Activated B cell treated with CpG ODN at 0.5 μM for 24 hours (primary cell): ENCODE results near the gene LRIG1. TPM values are rescaled to one million over a fixed set of nuclear protein-coding genes. Genes with fewer than 3 reads are reported as not detected.

Source experiments
- ATAC-seq: fragments of 200-7000 bp; cut with Tn5 transposase; one replicate; pipeline ENCODE4 v1.10.0; 2021; ENCODE audit warnings: low read depth, mild to moderate bottlenecking, moderate library complexity
- CTCF ChIA-PET: fragments of 350-600 bp; sonication (Branson Sonifier 250); formaldehyde crosslinking; loops from one replicate; lab custom pipeline; 2021; ENCODE audit warnings: antibody characterized with exemption; lab: Charles Lee
- POLR2A ChIA-PET: fragments of 350-600 bp; sonication (Branson Sonifier 250); formaldehyde crosslinking; loops from one replicate; lab custom pipeline; 2021; ENCODE audit warnings: antibody characterized with exemption; lab: Charles Lee
- DNase-seq: peaks from one replicate; pipeline ENCODE4 v3.0.0; 2022
- H3K27ac Mint-ChIP-seq: one replicate; pipeline ENCODE4 v1.8.0; 2020; ENCODE audit warnings: mixed read lengths
- H3K27me3 Mint-ChIP-seq: one replicate; pipeline ENCODE4 v1.8.0; 2021; ENCODE audit warnings: mixed read lengths
- H3K36me3 Mint-ChIP-seq: one replicate; pipeline ENCODE4 v1.8.0; 2021; ENCODE audit warnings: low read depth, mixed read lengths
- H3K4me1 Mint-ChIP-seq: one replicate; pipeline ENCODE4 v1.8.0; 2021; ENCODE audit warnings: mixed read lengths
- H3K4me3 Mint-ChIP-seq: one replicate; pipeline ENCODE4 v1.8.0; 2020; ENCODE audit warnings: mild to moderate bottlenecking, mixed read lengths
- H3K9me3 Mint-ChIP-seq: one replicate; pipeline ENCODE4 v1.8.0; 2020; ENCODE audit warnings: mixed read lengths
- intact Hi-C: fragments of 100-400 bp; cut with micrococcal nuclease; formaldehyde crosslinking; loops from one replicate; pipeline ENCODE4 v1.15.1; 2024
- total RNA-seq: library from RNA; stranded (reverse); gene quantifications from 2 replicates; pipeline ENCODE4 v1.2.3, GENCODE V29; 2022
- TF ChIP-seq, protein P1 (sequence below): fragments of 200-600 bp; IDR thresholded peaks from one replicate; pipeline ENCODE4 v1.8.0; 2022; ENCODE audit warnings: antibody characterized with exemption, mild to moderate bottlenecking

Gene LRIG1
- total RNA-seq, 1 donor from 2014 or later = 9.7 TPM

DNA sequence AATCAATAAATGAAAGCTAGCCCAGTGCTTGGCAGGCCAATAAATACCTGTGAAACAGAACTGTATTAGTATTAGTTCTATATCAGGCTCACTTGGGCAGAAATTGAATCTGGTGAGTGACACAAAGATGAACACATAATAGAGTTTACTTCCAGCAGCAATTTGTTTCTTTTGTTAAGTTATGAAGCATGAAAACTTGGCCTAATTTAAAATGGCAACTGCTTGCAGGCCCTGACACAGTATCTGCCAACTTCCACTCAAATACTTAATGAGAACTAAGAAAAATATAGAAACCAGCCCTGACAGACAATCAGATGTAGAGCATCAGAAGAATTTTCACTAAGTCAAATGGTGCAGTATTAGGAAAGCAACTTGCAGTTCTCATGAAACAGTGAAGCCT is 37.6 kb upstream of the LRIG1 start:
- peaks cover 5% of the 10 kb centered on the region for H3K9me3 Mint-ChIP-seq
- ChIA-PET CTCF (no interaction called here), POLR2A (no interaction called here)
- H3K4me1 Mint-ChIP-seq = peaks cover 4% of the 10 kb centered on the region
- H3K4me3 Mint-ChIP-seq = no peak overlapping the region
- H3K36me3 Mint-ChIP-seq = no peaks in the 10 kb centered on the region
- DNase-seq (no peak), ATAC-seq (no peak)
- H3K27me3 Mint-ChIP-seq = peaks cover 8% of the 10 kb centered on the region
- intact Hi-C loops = no loop called here
- TF ChIP-seq, protein P1, sequence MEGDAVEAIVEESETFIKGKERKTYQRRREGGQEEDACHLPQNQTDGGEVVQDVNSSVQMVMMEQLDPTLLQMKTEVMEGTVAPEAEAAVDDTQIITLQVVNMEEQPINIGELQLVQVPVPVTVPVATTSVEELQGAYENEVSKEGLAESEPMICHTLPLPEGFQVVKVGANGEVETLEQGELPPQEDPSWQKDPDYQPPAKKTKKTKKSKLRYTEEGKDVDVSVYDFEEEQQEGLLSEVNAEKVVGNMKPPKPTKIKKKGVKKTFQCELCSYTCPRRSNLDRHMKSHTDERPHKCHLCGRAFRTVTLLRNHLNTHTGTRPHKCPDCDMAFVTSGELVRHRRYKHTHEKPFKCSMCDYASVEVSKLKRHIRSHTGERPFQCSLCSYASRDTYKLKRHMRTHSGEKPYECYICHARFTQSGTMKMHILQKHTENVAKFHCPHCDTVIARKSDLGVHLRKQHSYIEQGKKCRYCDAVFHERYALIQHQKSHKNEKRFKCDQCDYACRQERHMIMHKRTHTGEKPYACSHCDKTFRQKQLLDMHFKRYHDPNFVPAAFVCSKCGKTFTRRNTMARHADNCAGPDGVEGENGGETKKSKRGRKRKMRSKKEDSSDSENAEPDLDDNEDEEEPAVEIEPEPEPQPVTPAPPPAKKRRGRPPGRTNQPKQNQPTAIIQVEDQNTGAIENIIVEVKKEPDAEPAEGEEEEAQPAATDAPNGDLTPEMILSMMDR = no peak
- H3K27ac Mint-ChIP-seq = no peak overlapping the region

DNA sequence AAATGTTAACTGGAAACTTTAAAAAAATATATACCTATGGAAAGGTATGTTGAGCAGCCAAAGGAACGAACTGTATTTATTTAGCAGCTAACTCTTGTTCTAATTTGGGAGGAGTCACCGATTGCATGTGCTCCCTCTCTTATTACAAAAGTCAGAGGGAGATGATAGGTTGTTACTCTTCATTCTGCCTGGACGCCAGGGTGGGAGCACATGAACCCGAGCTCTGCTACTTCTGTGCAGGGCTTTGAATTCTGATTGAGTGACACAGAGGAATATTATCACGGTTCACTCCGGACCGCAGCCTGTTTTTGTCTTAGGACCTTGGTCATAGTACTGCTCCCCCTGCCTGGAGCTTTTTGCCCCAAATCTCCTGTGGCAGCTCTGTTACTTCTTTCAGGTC is 36.9 kb upstream of the LRIG1 start:
- H3K36me3 Mint-ChIP-seq = no peaks in the 10 kb centered on the region
- peaks cover 8% of the 10 kb centered on the region for H3K27me3 Mint-ChIP-seq
- H3K27ac Mint-ChIP-seq = no peak overlapping the region
- intact Hi-C loops = no loop called here
- TF ChIP-seq, protein P1 = no peak
- ATAC-seq = no peak
- H3K9me3 Mint-ChIP-seq = peaks cover 3% of the 10 kb centered on the region
- CTCF ChIA-PET = no interaction called here
- POLR2A ChIA-PET = no interaction called here
- peaks cover 4% of the 10 kb centered on the region for H3K4me1 Mint-ChIP-seq
- DNase-seq = no peak
- H3K4me3 Mint-ChIP-seq = no peak overlapping the region

DNA sequence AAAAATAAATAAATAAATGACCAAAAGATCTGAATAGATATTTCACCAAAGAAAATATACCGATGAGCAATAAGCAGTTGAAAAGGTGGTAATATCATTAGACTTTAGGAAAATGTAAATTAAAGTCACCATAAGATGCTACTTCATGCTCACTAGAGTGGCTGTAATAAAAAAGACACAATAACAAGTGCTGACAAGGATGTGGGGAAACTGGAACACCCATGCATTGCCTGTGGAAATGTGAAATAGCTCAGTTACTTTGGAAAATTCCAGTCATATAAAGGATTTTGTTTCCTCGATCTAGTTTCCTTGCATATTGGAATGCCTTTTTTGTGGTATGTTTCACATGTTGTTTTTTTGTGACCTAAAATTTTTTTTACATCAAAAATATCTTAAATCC is 36.0 kb upstream of the LRIG1 start:
- H3K9me3 Mint-ChIP-seq = no peaks in the 10 kb centered on the region
- H3K27ac Mint-ChIP-seq = no peak overlapping the region
- H3K4me1 Mint-ChIP-seq = peaks cover 10% of the 10 kb centered on the region
- no peak overlapping the region for H3K4me3 Mint-ChIP-seq
- DNase-seq (no peak), ATAC-seq (no peak)
- TF ChIP-seq, protein P1 = no peak
- POLR2A ChIA-PET = no interaction called here
- no peaks in the 10 kb centered on the region for H3K36me3 Mint-ChIP-seq
- H3K27me3 Mint-ChIP-seq = peaks cover 14% of the 10 kb centered on the region
- intact Hi-C loops = no loop called here
- CTCF ChIA-PET = no interaction called here

DNA sequence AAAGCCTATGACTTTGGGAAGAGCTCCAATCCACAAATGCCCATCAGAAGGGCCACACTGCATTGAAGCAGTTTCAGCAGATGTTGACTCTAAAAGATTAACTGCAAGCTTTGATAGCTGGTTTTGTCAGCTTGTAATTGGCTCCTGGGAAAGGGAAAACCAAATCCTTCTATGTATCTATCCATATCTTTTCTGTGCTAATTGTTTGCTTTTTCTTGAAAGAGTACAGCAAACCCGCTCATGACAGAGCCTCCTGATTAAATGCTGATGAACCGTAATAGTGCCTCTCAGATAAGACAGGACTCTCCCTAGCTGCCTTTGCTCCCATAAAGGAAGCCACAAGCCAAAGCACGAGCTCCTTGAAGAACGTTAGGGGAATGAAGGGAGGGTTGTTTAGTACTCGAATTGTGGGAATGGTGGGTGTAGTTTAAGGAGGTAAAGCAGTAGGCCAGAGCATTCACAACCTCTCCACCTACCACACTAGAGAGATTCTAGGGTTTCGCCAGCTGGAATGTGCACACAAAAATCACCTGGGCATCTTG is 33.6 kb upstream of the LRIG1 start:
- intact Hi-C loops = no loop called here
- Mint-ChIP-seq H3K4me1 (peaks cover 19% of the 10 kb centered on the region), H3K27me3 (peaks cover 14% of the 10 kb centered on the region), H3K9me3 (no peaks in the 10 kb centered on the region), H3K27ac (no peak overlapping the region), H3K36me3 (no peaks in the 10 kb centered on the region), H3K4me3 (no peak overlapping the region)
- ATAC-seq = no peak
- no peak for DNase-seq
- POLR2A ChIA-PET = no interaction called here
- CTCF ChIA-PET = no interaction called here
- TF ChIP-seq, protein P1 = no peak

DNA sequence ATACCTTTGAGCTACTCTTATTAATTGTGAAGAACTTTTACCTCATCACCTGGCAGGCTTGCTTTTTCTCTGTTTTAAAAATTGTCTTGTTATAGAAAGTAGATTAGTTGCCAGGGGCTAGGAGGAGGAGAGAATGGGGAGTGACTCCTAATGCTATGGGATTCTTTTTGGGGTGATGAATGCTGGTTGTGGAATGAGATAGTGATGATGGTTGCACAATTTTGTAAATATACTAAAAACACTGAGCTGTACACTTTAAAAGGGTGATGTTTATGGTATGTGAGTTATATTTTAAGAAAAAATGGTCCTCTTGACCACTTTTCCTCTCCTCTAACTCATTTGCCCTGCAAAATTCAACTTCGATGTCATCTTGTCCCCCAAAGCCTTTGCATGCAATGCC is 31.8 kb upstream of the LRIG1 start:
- ATAC-seq (no peak), DNase-seq (no peak)
- Mint-ChIP-seq H3K9me3 (no peaks in the 10 kb centered on the region), H3K4me3 (no peak overlapping the region), H3K27me3 (peaks cover 16% of the 10 kb centered on the region), H3K4me1 (peaks cover 19% of the 10 kb centered on the region), H3K27ac (no peak overlapping the region), H3K36me3 (no peaks in the 10 kb centered on the region)
- intact Hi-C loops = no loop called here
- TF ChIP-seq, protein P1 = no peak
- ChIA-PET CTCF (no interaction called here), POLR2A (no interaction called here)
